Type B pancreatic cell (in vitro differentiated cells): Measurements from ENCODE around the gene CSRP1. TPM values are rescaled to one million over a fixed set of nuclear protein-coding genes. Genes with fewer than 3 reads are reported as not detected.

Experiments
- DNase-seq: peaks from one replicate; pipeline ENCODE4 v3.0.0; 2021; ENCODE audit warnings: mixed read lengths; ENCODE audit not compliant: unreplicated experiment; ENCODE audit errors: extremely low spot score
- H3K27ac Mint-ChIP-seq: 2 replicates; pipeline ENCODE4 v1.8.0; 2021; ENCODE audit warnings: mild to moderate bottlenecking, mixed read lengths
- H3K27me3 Mint-ChIP-seq: 2 replicates; pipeline ENCODE4 v1.8.0; 2021; ENCODE audit warnings: mixed read lengths
- H3K36me3 Mint-ChIP-seq: 2 replicates; pipeline ENCODE4 v1.8.0; 2021; ENCODE audit warnings: mixed read lengths
- H3K4me1 Mint-ChIP-seq: one replicate; pipeline ENCODE4 v1.8.0; 2021; ENCODE audit warnings: mixed read lengths; ENCODE audit not compliant: unreplicated experiment
- H3K4me3 Mint-ChIP-seq: 2 replicates; pipeline ENCODE4 v1.8.0; 2021; ENCODE audit warnings: mild to moderate bottlenecking, mixed read lengths
- H3K9me3 Mint-ChIP-seq: 2 replicates; pipeline ENCODE4 v1.8.0; 2021; ENCODE audit warnings: mixed read lengths
- CTCF ChIP-seq: fragments of 200-600 bp; sonication (generic); conservative IDR thresholded peaks from 2 replicates; pipeline ENCODE4 v1.5.0; 2021; ENCODE audit warnings: antibody characterized with exemption, mild to moderate bottlenecking
- long read RNA-seq: library from polyadenylated mRNA; unstranded; transcript quantifications from one replicate; pipeline ENCODE4 v2.0.0, GENCODE V29; 2020
- total RNA-seq: library from RNA; stranded (reverse); gene quantifications from 2 replicates; pipeline ENCODE4 v1.2.1, GENCODE V29; 2021; ENCODE audit warnings: low replicate concordance

The CSRP1 gene
- 7.3 and 139 TPM in 2 replicates for total RNA-seq
- long read RNA-seq, full-length matches to known transcripts: 388 of 408 reads
- long read RNA-seq, partial matches to known transcripts: 9 of 408 reads
- long read RNA-seq, other reads (novel, unspliced or antisense): 11 of 408 reads

- TF ChIP-seq CTCF: no peak
- H3K36me3 Mint-ChIP-seq: no peaks in the 10 kb centered on the region
- peaks cover 43% of the 10 kb centered on the region for H3K4me1 Mint-ChIP-seq
- H3K27ac Mint-ChIP-seq: peak within 1 kb of the TSS; percentile 99
- peak within 1 kb of the TSS; percentile 83 for H3K4me3 Mint-ChIP-seq
- H3K9me3 Mint-ChIP-seq: no peaks in the 10 kb centered on the region
- H3K27me3 Mint-ChIP-seq: no peaks in the 10 kb centered on the region
- DNase-seq: no peak
Measured at GRCh38 chr1:201506557-201507359, at the start of gene CSRP1. TSS of gene CSRP1 (minus strand) at chr1:201507123. CDS start at chr1:201496303, 10,820 bp downstream.

- H3K4me3 Mint-ChIP-seq: no peak overlapping the region
- H3K36me3 Mint-ChIP-seq: no peaks in the 10 kb centered on the region
- no peaks in the 10 kb centered on the region for H3K9me3 Mint-ChIP-seq
- DNase-seq: no peak
- H3K4me1 Mint-ChIP-seq: peaks cover 45% of the 10 kb centered on the region
- no peak for TF ChIP-seq CTCF
- H3K27me3 Mint-ChIP-seq: no peaks in the 10 kb centered on the region
- no peak overlapping the region for H3K27ac Mint-ChIP-seq
Measured at GRCh38 chr1:201555593-201555945, 48.6 kb upstream of the CSRP1 start.

- no peaks in the 10 kb centered on the region for H3K36me3 Mint-ChIP-seq
- H3K4me1 Mint-ChIP-seq: peaks cover 44% of the 10 kb centered on the region
- DNase-seq: no peak
- H3K9me3 Mint-ChIP-seq: no peaks in the 10 kb centered on the region
- H3K4me3 Mint-ChIP-seq: no peak overlapping the region
- H3K27ac Mint-ChIP-seq: no peak overlapping the region
- no peak for TF ChIP-seq CTCF
- no peaks in the 10 kb centered on the region for H3K27me3 Mint-ChIP-seq
Measured at GRCh38 chr1:201554789-201555592, 48.1 kb upstream of the CSRP1 start.

GRCh38 chr1:201554190-201554600 lies 47.3 kb upstream of the CSRP1 start:
- Mint-ChIP-seq H3K9me3 (no peaks in the 10 kb centered on the region), H3K4me3 (no peak overlapping the region), H3K27me3 (no peaks in the 10 kb centered on the region), H3K4me1 (peaks cover 37% of the 10 kb centered on the region), H3K27ac (no peak overlapping the region), H3K36me3 (no peaks in the 10 kb centered on the region)
- no peak for DNase-seq
- no peak for TF ChIP-seq CTCF

GRCh38 chr1:201553496-201554189 lies 46.7 kb upstream of the CSRP1 start:
- H3K27ac Mint-ChIP-seq: no peak overlapping the region
- H3K9me3 Mint-ChIP-seq: no peaks in the 10 kb centered on the region
- no peak for TF ChIP-seq CTCF
- H3K4me1 Mint-ChIP-seq: peaks cover 37% of the 10 kb centered on the region
- H3K36me3 Mint-ChIP-seq: no peaks in the 10 kb centered on the region
- no peak for DNase-seq
- no peak overlapping the region for H3K4me3 Mint-ChIP-seq
- no peaks in the 10 kb centered on the region for H3K27me3 Mint-ChIP-seq
